RWPE2 (cell line): Measurements from ENCODE around the gene SLC47A2.
A peak's percentile ranks its signal among the peaks of the same experiment; 100 is the strongest.

Source experiments
- ATAC-seq: fragments of 200-7000 bp; cut with Tn5 transposase; 3 replicates; pipeline ENCODE4 v1.9.1; 2021; ENCODE audit warnings: low read depth
- DNase-seq: peaks from one replicate; pipeline ENCODE4 v3.0.0-alpha.2; 2020; ENCODE audit warnings: low spot score
- H3K27ac ChIP-seq: fragments of 450-650 bp; 2 replicates; pipeline ENCODE4 v1.5.1; 2017; ENCODE audit warnings: mild to moderate bottlenecking; ENCODE audit not compliant: poor library complexity, severe bottlenecking
- H3K27me3 ChIP-seq: fragments of 250-450 bp; sonication (Bioruptor Pico); 2 replicates; pipeline ENCODE4 v1.5.1; 2021; ENCODE audit warnings: mild to moderate bottlenecking, moderate library complexity; ENCODE audit not compliant: insufficient read depth, poor library complexity, severe bottlenecking
- H3K36me3 ChIP-seq: fragments of 250-450 bp; sonication (Bioruptor Pico); 2 replicates; pipeline ENCODE4 v1.5.1; 2020; ENCODE audit warnings: low read depth, mild to moderate bottlenecking, moderate library complexity
- H3K4me1 ChIP-seq: fragments of 250-450 bp; sonication (Bioruptor Pico); 2 replicates; pipeline ENCODE4 v1.5.1; 2021; ENCODE audit warnings: mild to moderate bottlenecking, moderate library complexity; ENCODE audit not compliant: insufficient read depth, poor library complexity, severe bottlenecking
- H3K4me3 ChIP-seq: fragments of 250-450 bp; sonication (Bioruptor Pico); 2 replicates; pipeline ENCODE4 v1.5.1; 2021; ENCODE audit warnings: mild to moderate bottlenecking, moderate library complexity; ENCODE audit not compliant: severe bottlenecking
- H3K9me3 ChIP-seq: fragments of 250-450 bp; sonication (Bioruptor Pico); 2 replicates; pipeline ENCODE4 v1.5.1; 2021; ENCODE audit warnings: mild to moderate bottlenecking, moderate library complexity; ENCODE audit not compliant: severe bottlenecking
- CTCF ChIP-seq: fragments of 450-650 bp; IDR thresholded peaks from one replicate; pipeline ENCODE4 v1.5.1; 2017; ENCODE audit warnings: mild to moderate bottlenecking, moderate library complexity; ENCODE audit not compliant: poor library complexity, severe bottlenecking

Gene SLC47A2

GRCh38 chr17:19752216-19753050 lies 36.0 kb upstream of the SLC47A2 start:
- Histone ChIP-seq H3K27ac (peak overlapping the region; percentile 94), H3K4me1 (peaks cover 40% of the 10 kb centered on the region), H3K9me3 (no peaks in the 10 kb centered on the region), H3K27me3 (no peaks in the 10 kb centered on the region), H3K36me3 (no peaks in the 10 kb centered on the region), H3K4me3 (no peak overlapping the region)
- DNase-seq (no peak), ATAC-seq (no peak; the same call in 2 of the 3 replicates)
- TF ChIP-seq CTCF, result no peak

- TF ChIP-seq CTCF, result no peak
- ATAC-seq, result no peak; the same call in 2 of the 3 replicates
- Histone ChIP-seq H3K4me1 (peaks cover 42% of the 10 kb centered on the region), H3K9me3 (no peaks in the 10 kb centered on the region), H3K36me3 (no peaks in the 10 kb centered on the region), H3K4me3 (no peak overlapping the region), H3K27ac (peak overlapping the region; percentile 94), H3K27me3 (no peaks in the 10 kb centered on the region)
- DNase-seq, result no peak
Observed at GRCh38 chr17:19750835-19751234, 34.5 kb upstream of the SLC47A2 start.

DNA sequence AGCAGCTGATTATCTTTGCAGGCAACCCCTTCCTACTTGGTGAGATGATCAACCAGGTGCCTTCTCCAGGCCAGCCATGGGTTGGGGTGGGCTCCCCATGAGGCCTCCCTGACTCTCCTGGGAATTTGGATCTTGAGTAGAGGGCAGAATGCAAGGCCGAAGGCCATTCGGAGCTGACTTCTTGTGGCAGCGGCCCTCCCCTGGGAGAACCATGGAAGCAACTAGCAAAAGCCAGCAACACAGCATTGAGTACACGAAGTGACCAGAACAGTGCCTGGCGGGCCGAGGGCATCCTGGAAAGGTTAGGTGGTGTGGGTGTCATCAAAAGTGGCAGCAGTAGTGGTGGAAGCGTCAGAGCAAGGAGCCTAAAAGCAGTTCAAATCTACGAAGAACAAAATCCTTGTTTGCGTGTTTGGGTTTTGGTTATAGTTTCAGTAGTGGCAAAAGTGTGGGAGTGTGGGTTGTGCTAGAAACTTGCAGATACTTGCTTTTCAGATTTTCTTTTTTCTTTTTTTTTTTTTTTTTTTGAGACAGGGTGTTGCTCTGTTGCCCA lies 33.7 kb upstream of the SLC47A2 start:
- DNase-seq, result no peak
- no peak for ATAC-seq
- Histone ChIP-seq H3K27ac (peak overlapping the region; percentile 94), H3K4me1 (peaks cover 48% of the 10 kb centered on the region), H3K27me3 (no peaks in the 10 kb centered on the region), H3K4me3 (no peak overlapping the region), H3K36me3 (no peaks in the 10 kb centered on the region), H3K9me3 (no peaks in the 10 kb centered on the region)
- TF ChIP-seq CTCF, result no peak

GRCh38 chr17:19748807-19749193 lies 32.4 kb upstream of the SLC47A2 start:
- Histone ChIP-seq H3K27ac (peak overlapping the region; percentile 53), H3K36me3 (no peaks in the 10 kb centered on the region), H3K4me3 (no peak overlapping the region), H3K9me3 (no peaks in the 10 kb centered on the region), H3K4me1 (peaks cover 45% of the 10 kb centered on the region), H3K27me3 (no peaks in the 10 kb centered on the region)
- DNase-seq (no peak), ATAC-seq (no peak)
- TF ChIP-seq CTCF, result no peak
